Colonic mucosa (tissue), 4 donors: ENCODE data around the gene KLF6. TPM values are rescaled to one million over a fixed set of nuclear protein-coding genes. Genes with fewer than 3 reads are reported as not detected.

Source experiments
- DNase-seq: peaks from one replicate; pipeline ENCODE4 v3.0.0-alpha.2; 2020
- H3K27ac ChIP-seq: fragments of 200-600 bp; one replicate; pipeline ENCODE4 v1.8.0; 2021
- H3K27me3 ChIP-seq: fragments of 200-600 bp; one replicate; pipeline ENCODE4 v1.8.0; 2021
- H3K36me3 ChIP-seq: fragments of 200-600 bp; one replicate; pipeline ENCODE4 v1.8.0; 2021
- H3K4me1 ChIP-seq: fragments of 200-600 bp; one replicate; pipeline ENCODE4 v1.8.0; 2021; ENCODE audit warnings: mild to moderate bottlenecking
- H3K4me3 ChIP-seq: fragments of 200-600 bp; one replicate; pipeline ENCODE4 v1.8.0; 2021
- H3K9ac ChIP-seq, 2 donors: one replicate each; pipeline ENCODE4 v1.7.0; 2013; ENCODE audit warnings: control low read depth in 2 of 2, low read depth in 2 of 2, low read length in 2 of 2
- H3K9me3 ChIP-seq: fragments of 200-600 bp; one replicate; pipeline ENCODE4 v1.8.0; 2021
- intact Hi-C: fragments of 100-400 bp; cut with DNase I; formaldehyde crosslinking; loops from one replicate; pipeline ENCODE4 v1.14.1; 2022
- total RNA-seq, 2 donors: library from RNA; stranded (reverse); fragmentation: NEBNext Ultra II Directional in 1 of 2; extraction: Animal tissue kit (Norgen Biotek cat#: 25700) in 1 of 2; gene quantifications; one replicate each; pipeline ENCODE4 v1.2.1, GENCODE V29; 2021
- TF ChIP-seq, protein P1 (sequence below): fragments of 200-600 bp; IDR thresholded peaks from one replicate; pipeline ENCODE4 v1.8.0; 2022; ENCODE audit warnings: antibody characterized with exemption, mild to moderate bottlenecking
- donor health status: healthy.
- donor health status: DM: no; HTN: no; CAD: no.
- donor health status: DM: no; HTN: no; CAD: no.

Gene KLF6
- total RNA-seq, 2 donors from 2014 or later = 106 to 299 TPM

DNA sequence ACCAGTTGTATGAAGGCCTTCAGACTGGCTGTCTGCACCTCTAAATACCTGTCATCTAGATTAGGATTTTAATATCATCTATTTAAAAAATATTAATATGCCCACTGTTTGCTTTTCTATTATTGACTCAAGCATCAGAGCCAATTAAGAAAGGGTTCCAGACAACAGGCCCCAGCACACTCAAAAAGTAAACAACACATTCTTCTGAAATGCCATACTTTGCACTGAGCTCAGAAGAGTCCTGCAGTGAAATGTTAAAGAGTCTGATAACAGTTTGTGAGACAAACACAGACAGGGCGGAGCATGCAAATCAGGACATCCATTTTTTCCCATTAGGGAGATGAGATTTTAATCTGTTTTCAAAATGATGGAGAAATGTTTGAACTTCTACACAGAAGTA, 45.9 kb upstream of the KLF6 start:
- no peak overlapping the region for H3K9ac ChIP-seq
- TF ChIP-seq, protein P1, sequence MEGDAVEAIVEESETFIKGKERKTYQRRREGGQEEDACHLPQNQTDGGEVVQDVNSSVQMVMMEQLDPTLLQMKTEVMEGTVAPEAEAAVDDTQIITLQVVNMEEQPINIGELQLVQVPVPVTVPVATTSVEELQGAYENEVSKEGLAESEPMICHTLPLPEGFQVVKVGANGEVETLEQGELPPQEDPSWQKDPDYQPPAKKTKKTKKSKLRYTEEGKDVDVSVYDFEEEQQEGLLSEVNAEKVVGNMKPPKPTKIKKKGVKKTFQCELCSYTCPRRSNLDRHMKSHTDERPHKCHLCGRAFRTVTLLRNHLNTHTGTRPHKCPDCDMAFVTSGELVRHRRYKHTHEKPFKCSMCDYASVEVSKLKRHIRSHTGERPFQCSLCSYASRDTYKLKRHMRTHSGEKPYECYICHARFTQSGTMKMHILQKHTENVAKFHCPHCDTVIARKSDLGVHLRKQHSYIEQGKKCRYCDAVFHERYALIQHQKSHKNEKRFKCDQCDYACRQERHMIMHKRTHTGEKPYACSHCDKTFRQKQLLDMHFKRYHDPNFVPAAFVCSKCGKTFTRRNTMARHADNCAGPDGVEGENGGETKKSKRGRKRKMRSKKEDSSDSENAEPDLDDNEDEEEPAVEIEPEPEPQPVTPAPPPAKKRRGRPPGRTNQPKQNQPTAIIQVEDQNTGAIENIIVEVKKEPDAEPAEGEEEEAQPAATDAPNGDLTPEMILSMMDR = no peak
- intact Hi-C loops = no loop called here
- H3K36me3 ChIP-seq = no peaks in the 10 kb centered on the region
- H3K27ac ChIP-seq = no peak overlapping the region
- H3K4me3 ChIP-seq = no peak overlapping the region
- peaks cover 4% of the 10 kb centered on the region for H3K4me1 ChIP-seq
- no peak for DNase-seq
- H3K27me3 ChIP-seq = no peaks in the 10 kb centered on the region
- H3K9me3 ChIP-seq = no peaks in the 10 kb centered on the region

DNA sequence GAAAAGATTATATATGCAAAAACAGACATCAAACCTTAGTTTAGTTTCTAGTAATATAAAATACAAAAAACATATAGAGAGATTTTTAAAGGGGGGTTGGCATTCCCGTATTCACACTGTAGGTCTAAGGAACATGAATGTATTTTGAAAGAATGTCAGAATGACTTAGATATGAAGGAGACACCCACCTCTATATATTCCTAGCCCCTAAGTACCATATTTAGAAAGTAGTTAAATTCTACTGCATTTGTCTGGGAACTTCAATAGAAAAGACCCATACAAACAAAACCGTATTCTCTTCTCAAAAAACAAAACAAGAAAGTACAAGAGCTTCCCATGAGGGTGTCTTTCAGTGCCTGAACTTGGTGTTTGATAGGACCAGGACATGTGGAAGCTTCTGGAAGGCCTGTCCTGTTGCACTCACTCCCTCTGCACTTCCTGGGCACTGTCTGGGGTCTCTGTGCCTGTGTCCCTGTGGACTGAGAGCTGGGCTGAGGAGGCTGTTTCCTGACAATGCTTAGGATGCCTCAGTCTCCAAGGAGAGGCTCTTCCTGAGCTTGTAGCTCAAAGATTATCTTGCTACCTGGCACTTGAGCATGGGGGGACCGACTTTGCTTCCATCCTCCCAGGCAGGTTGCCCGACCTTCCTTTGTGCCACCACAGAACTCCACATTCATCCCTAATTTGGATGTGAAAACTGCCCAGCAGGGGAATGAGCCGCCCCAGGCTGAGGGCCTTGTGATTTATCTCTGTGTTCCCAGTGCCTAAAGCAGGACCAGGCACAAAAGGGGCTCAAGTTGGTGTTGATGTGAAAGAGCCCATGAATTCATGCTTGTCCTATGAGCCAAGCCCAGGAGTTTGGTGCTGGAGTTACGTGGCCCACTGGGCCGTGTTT, 44.4 kb upstream of the KLF6 start:
- Histone ChIP-seq H3K9ac (peak overlapping the region; percentile 40 to 57), H3K9me3 (no peaks in the 10 kb centered on the region), H3K27me3 (no peaks in the 10 kb centered on the region), H3K36me3 (no peaks in the 10 kb centered on the region), H3K27ac (peak overlapping the region; percentile 5), H3K4me1 (peaks cover 4% of the 10 kb centered on the region), H3K4me3 (no peak overlapping the region)
- TF ChIP-seq, protein P1 = no peak
- intact Hi-C loops = no loop called here
- no peak for DNase-seq

DNA sequence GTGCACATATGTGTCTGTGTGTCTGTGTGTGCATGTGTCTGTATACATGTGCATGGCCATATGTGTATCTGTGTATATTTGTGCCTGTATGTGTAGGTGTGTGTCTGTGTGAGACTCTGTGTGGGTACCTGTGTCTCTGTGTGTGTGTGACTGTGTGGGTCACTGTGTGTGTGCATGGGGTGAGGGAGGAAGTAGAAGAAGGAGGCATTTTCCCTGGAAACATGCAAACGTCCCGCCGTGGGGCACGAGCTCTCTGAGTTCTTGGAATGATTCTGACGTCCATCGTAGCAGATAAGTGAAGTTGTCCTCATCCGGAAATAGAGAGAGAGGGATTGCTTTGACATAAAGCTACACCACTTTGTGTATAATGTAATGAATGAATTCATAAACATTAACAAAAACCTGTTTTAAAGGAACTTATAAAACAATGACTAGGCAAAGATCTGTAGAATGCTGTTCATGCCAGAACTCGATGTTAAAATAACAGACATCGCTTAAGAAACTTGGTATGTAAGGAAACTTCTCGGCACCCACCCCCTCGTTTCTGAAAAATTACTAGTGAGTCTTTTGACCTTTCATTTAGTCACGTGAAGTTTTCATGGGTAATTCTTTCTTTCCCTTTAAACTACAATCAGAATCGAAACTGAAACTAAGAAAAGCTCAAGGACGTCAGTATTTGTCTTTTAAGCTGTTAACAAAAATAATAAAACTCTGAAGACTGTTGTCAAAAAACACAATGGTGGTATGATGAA, 43.6 kb upstream of the KLF6 start:
- Histone ChIP-seq H3K9me3 (no peaks in the 10 kb centered on the region), H3K4me3 (no peak overlapping the region), H3K36me3 (no peaks in the 10 kb centered on the region), H3K9ac (peak overlapping the region; percentile 12 to 60), H3K27me3 (no peaks in the 10 kb centered on the region), H3K4me1 (peaks cover 4% of the 10 kb centered on the region), H3K27ac (peak overlapping the region; percentile 5)
- intact Hi-C loops = no loop called here
- TF ChIP-seq, protein P1 = no peak
- DNase-seq = no peak

DNA sequence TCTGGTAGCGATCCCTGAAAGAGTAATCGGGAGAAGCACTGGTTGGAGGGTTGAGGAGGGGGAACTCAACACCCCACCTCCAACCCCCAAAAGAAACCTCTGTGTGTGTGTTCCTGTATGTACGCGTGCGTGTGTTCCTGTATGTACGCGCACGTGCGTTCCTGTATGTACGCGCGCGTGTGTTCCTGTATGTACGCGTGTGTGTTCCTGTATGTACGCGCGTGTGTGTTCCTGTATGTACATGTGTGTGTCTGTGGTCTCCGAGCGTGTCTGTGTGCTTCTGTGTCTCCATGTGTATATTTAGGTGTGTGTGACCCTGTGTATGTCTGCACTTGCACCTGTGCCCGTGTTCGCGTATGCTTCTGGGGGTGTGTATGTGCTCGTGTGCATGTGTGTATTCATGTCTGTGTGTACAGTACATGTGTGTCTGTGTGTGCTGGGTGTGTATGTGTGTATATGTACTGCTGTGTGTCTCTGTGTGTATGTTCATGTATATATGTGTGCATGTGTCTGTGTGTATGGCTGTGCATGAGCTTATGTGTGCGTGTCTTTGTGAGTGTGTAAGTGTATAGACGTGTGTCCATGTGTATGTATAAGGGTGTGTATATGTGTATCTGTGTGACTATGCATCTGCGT, 42.9 kb upstream of the KLF6 start:
- Histone ChIP-seq H3K27ac (no peak overlapping the region), H3K4me1 (peaks cover 4% of the 10 kb centered on the region), H3K9me3 (no peaks in the 10 kb centered on the region), H3K27me3 (no peaks in the 10 kb centered on the region), H3K9ac (peak overlapping the region; percentile 12 to 60), H3K4me3 (no peak overlapping the region), H3K36me3 (no peaks in the 10 kb centered on the region)
- TF ChIP-seq, protein P1 = no peak
- no peak for DNase-seq
- intact Hi-C loops = no loop called here

DNA sequence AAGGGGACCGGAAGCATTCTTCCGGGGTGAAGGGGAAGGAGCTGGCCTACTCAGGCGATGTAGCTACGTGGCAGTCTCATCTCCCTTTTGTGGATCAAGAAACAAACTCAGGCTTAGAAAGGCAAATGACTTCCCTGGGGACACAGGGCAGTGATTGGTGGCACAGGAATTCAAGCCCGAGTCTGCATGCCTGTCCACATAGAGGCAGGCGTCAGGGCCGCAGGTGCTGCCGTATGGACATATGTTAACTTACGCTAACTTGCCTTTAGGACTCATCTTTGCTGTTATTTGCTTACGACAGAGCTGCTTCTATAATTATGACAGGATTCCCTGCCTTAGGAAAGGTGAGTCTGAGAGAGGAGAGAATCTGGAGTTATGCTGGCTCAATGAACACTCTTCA, 42.3 kb upstream of the KLF6 start:
- TF ChIP-seq, protein P1 = no peak
- Histone ChIP-seq H3K36me3 (no peaks in the 10 kb centered on the region), H3K9ac (no peak overlapping the region), H3K4me1 (peaks cover 4% of the 10 kb centered on the region), H3K9me3 (no peaks in the 10 kb centered on the region), H3K4me3 (no peak overlapping the region), H3K27ac (no peak overlapping the region), H3K27me3 (no peaks in the 10 kb centered on the region)
- no peak for DNase-seq
- intact Hi-C loops = no loop called here
